Measurements from ENCODE around the gene LCP2. TPM values are rescaled to one million over a fixed set of nuclear protein-coding genes. Genes with fewer than 3 reads are reported as not detected.
A peak's percentile ranks its signal among the peaks of the same experiment; 100 is the strongest.

The LCP2 gene
- total and polyA plus RNA-seq, 2 donors (not counting 1 experiment from before 2014, with no cell fraction given) = not detected

DNA sequence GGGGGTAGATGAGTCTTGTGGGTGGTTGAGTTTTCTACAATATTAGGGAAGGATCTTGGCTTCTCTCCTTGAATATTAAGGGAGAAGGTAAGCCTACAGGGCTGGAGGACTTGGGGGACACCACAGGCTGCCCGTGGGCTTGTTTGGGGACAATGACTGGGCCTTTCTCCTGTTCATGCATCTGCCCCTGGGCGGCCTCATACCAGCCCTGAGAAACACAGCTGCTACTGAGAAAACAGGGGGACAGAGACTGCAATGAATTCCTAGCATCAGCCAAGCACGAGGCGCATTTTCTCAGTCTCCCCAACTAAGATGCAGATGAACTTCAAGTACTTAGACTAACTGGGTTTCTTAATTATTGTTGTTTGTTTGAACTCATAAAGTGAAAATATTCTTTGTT lies 40.2 kb downstream of the LCP2 start:
- no peaks in the 10 kb centered on the region for H3K79me2 ChIP-seq (ENCODE audit: control insufficient read depth, insufficient read depth, low read length)

GRCh38 chr5:170256571-170256970 lies 41.0 kb downstream of the LCP2 start:
- H3K36me3 ChIP-seq (ENCODE audit: control insufficient read depth, insufficient read depth, low read length) = no peaks in the 10 kb centered on the region
- no peaks in the 10 kb centered on the region for H3K79me2 ChIP-seq (ENCODE audit: control insufficient read depth, insufficient read depth, low read length)
- no peaks in the 10 kb centered on the region for H3K9me3 ChIP-seq (ENCODE audit: control insufficient read depth, insufficient read depth, low read depth, low read length)
- H3K9ac ChIP-seq (ENCODE audit: insufficient read depth, low read length) = no peak overlapping the region
- H3K4me1 ChIP-seq (ENCODE audit: control insufficient read depth, extremely low read depth, insufficient read depth, low read length) = no peaks in the 10 kb centered on the region
- no peaks in the 10 kb centered on the region for H3K27me3 ChIP-seq (ENCODE audit: control insufficient read depth, insufficient read depth, low read length)
- no peak overlapping the region for H3K4me3 ChIP-seq (replicated peaks in 1 of 4; ENCODE audit: control extremely low read depth in 1 of 4, insufficient read depth in 1 of 4, low read depth in 3 of 4, low read length in 4 of 4)
- H3K4me2 ChIP-seq (ENCODE audit: extremely low read depth, insufficient read depth, low read length) = no peak overlapping the region
- no peaks in the 10 kb centered on the region for H4K20me1 ChIP-seq (ENCODE audit: control insufficient read depth, extremely low read depth, insufficient read depth, low read length)
- DNase-seq (ENCODE audit: low read depth in 2 of 2) = no peak
- no peak for TF ChIP-seq EZH2 (IDR thresholded peaks at IDR 0.05; ENCODE audit: low read length, missing control alignments)
- TF ChIP-seq, protein P1, sequence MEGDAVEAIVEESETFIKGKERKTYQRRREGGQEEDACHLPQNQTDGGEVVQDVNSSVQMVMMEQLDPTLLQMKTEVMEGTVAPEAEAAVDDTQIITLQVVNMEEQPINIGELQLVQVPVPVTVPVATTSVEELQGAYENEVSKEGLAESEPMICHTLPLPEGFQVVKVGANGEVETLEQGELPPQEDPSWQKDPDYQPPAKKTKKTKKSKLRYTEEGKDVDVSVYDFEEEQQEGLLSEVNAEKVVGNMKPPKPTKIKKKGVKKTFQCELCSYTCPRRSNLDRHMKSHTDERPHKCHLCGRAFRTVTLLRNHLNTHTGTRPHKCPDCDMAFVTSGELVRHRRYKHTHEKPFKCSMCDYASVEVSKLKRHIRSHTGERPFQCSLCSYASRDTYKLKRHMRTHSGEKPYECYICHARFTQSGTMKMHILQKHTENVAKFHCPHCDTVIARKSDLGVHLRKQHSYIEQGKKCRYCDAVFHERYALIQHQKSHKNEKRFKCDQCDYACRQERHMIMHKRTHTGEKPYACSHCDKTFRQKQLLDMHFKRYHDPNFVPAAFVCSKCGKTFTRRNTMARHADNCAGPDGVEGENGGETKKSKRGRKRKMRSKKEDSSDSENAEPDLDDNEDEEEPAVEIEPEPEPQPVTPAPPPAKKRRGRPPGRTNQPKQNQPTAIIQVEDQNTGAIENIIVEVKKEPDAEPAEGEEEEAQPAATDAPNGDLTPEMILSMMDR (conservative IDR thresholded peaks at IDR 0.05 in 1 of 2, IDR thresholded peaks at IDR 0.05 in 1 of 2; ENCODE audit: low read depth in 1 of 2, low read length in 2 of 2) = no peak
- no peak overlapping the region for H2AFZ ChIP-seq (ENCODE audit: low read length)
- H3K27ac ChIP-seq (ENCODE audit: insufficient read depth, low read length) = no peak overlapping the region

More for the DNA sequence above, 40.2 kb downstream of the LCP2 start:
- Histone ChIP-seq H3K9ac (ENCODE audit: insufficient read depth, low read length) (no peak overlapping the region), H3K27ac (ENCODE audit: insufficient read depth, low read length) (no peak overlapping the region), H3K4me1 (ENCODE audit: control insufficient read depth, extremely low read depth, insufficient read depth, low read length) (no peaks in the 10 kb centered on the region), H3K9me3 (ENCODE audit: control insufficient read depth, insufficient read depth, low read depth, low read length) (no peaks in the 10 kb centered on the region), H3K4me3 (replicated peaks in 1 of 4; ENCODE audit: control extremely low read depth in 1 of 4, insufficient read depth in 1 of 4, low read depth in 3 of 4, low read length in 4 of 4) (no peak overlapping the region), H3K4me2 (ENCODE audit: extremely low read depth, insufficient read depth, low read length) (no peak overlapping the region), H3K36me3 (ENCODE audit: control insufficient read depth, insufficient read depth, low read length) (no peaks in the 10 kb centered on the region), H4K20me1 (ENCODE audit: control insufficient read depth, extremely low read depth, insufficient read depth, low read length) (no peaks in the 10 kb centered on the region), H2AFZ (ENCODE audit: low read length) (no peak overlapping the region), H3K27me3 (ENCODE audit: control insufficient read depth, insufficient read depth, low read length) (no peaks in the 10 kb centered on the region)
- DNase-seq (ENCODE audit: low read depth in 2 of 2) = no peak
- TF ChIP-seq EZH2 (IDR thresholded peaks at IDR 0.05; ENCODE audit: low read length, missing control alignments) = no peak

- H3K9ac ChIP-seq (ENCODE audit: insufficient read depth, low read length) = no peak overlapping the region
- no peak overlapping the region for H2AFZ ChIP-seq (ENCODE audit: low read length)
- H3K27ac ChIP-seq (ENCODE audit: insufficient read depth, low read length) = no peak overlapping the region
- H3K9me3 ChIP-seq (ENCODE audit: control insufficient read depth, insufficient read depth, low read depth, low read length) = no peaks in the 10 kb centered on the region
- no peaks in the 10 kb centered on the region for H3K79me2 ChIP-seq (ENCODE audit: control insufficient read depth, insufficient read depth, low read length)
- peak in 1 of 2 donors; percentile 1 for DNase-seq (ENCODE audit: low read depth in 2 of 2)
- TF ChIP-seq, protein P1 (conservative IDR thresholded peaks at IDR 0.05 in 1 of 2, IDR thresholded peaks at IDR 0.05 in 1 of 2; ENCODE audit: low read depth in 1 of 2, low read length in 2 of 2) = no peak
- no peak for TF ChIP-seq EZH2 (IDR thresholded peaks at IDR 0.05; ENCODE audit: low read length, missing control alignments)
- H4K20me1 ChIP-seq (ENCODE audit: control insufficient read depth, extremely low read depth, insufficient read depth, low read length) = no peaks in the 10 kb centered on the region
- H3K27me3 ChIP-seq (ENCODE audit: control insufficient read depth, insufficient read depth, low read length) = no peaks in the 10 kb centered on the region
- H3K4me1 ChIP-seq (ENCODE audit: control insufficient read depth, extremely low read depth, insufficient read depth, low read length) = no peaks in the 10 kb centered on the region
- no peak overlapping the region for H3K4me2 ChIP-seq (ENCODE audit: extremely low read depth, insufficient read depth, low read length)
- H3K4me3 ChIP-seq (replicated peaks in 1 of 4; ENCODE audit: control extremely low read depth in 1 of 4, insufficient read depth in 1 of 4, low read depth in 3 of 4, low read length in 4 of 4) = no peak overlapping the region
- H3K36me3 ChIP-seq (ENCODE audit: control insufficient read depth, insufficient read depth, low read length) = no peaks in the 10 kb centered on the region
Measured at GRCh38 chr5:170254056-170254455, 43.5 kb downstream of the LCP2 start.

Measured in fibroblast of lung (primary cell).